GM23248 (cell line): ENCODE data around the gene GALNT1. TPM values are rescaled to one million over a fixed set of nuclear protein-coding genes. Genes with fewer than 3 reads are reported as not detected.

Source experiments
- DNase-seq: peaks from one replicate; pipeline ENCODE4 v3.0.0-alpha.2; 2015
- H2AFZ ChIP-seq: fragments of 200-600 bp; sonication (generic); 2 replicates; pipeline ENCODE4 v1.6.1; 2016; ENCODE audit warnings: antibody characterized with exemption
- H3F3A ChIP-seq: fragments of 200-600 bp; sonication (generic); 2 replicates; pipeline ENCODE4 v1.6.1; 2016; ENCODE audit warnings: mild to moderate bottlenecking, antibody characterized with exemption, mixed run types; ENCODE audit not compliant: insufficient read depth
- H3K27ac ChIP-seq: fragments of 200-600 bp; sonication (generic); 2 replicates; pipeline ENCODE4 v1.5.1; 2016; ENCODE audit warnings: mild to moderate bottlenecking
- H3K27me3 ChIP-seq: fragments of 200-600 bp; sonication (generic); replicated peaks from 2 replicates; pipeline ENCODE4 v1.6.1; 2016; ENCODE audit warnings: mild to moderate bottlenecking; ENCODE audit not compliant: insufficient read depth
- H3K36me3 ChIP-seq: fragments of 200-600 bp; sonication (generic); 2 replicates; pipeline ENCODE4 v1.6.1; 2016; ENCODE audit warnings: low read depth, mild to moderate bottlenecking
- H3K4me1 ChIP-seq: fragments of 200-600 bp; sonication (generic); 2 replicates; pipeline ENCODE4 v1.6.1; 2016; ENCODE audit warnings: mild to moderate bottlenecking; ENCODE audit not compliant: insufficient read depth
- H3K4me2 ChIP-seq: fragments of 200-600 bp; sonication (generic); one replicate; pipeline ENCODE4 v1.6.1; 2016; ENCODE audit warnings: mild to moderate bottlenecking; ENCODE audit not compliant: unreplicated experiment
- H3K4me3 ChIP-seq: fragments of 200-600 bp; sonication (generic); 2 replicates; pipeline ENCODE4 v1.5.1; 2016; ENCODE audit warnings: mild to moderate bottlenecking
- H3K79me2 ChIP-seq: fragments of 200-600 bp; sonication (generic); 2 replicates; pipeline ENCODE4 v1.6.1; 2016; ENCODE audit warnings: mild to moderate bottlenecking; ENCODE audit not compliant: insufficient read depth
- H3K9ac ChIP-seq: fragments of 200-600 bp; sonication (generic); 2 replicates; pipeline ENCODE4 v1.6.1; 2016; ENCODE audit warnings: mild to moderate bottlenecking
- H3K9me2 ChIP-seq: fragments of 200-600 bp; sonication (generic); 2 replicates; pipeline ENCODE4 v1.6.1; 2016; ENCODE audit warnings: mixed run types, mild to moderate bottlenecking, moderate library complexity; ENCODE audit not compliant: insufficient read depth
- H3K9me3 ChIP-seq: fragments of 200-600 bp; sonication (generic); one replicate; pipeline ENCODE4 v1.6.1; 2017; ENCODE audit warnings: low read depth
- H4K20me1 ChIP-seq: fragments of 200-600 bp; sonication (generic); 2 replicates; pipeline ENCODE4 v1.6.0; 2016; ENCODE audit not compliant: insufficient read depth
- EZH2 ChIP-seq: fragments of 200-600 bp; sonication (generic); IDR thresholded peaks from 2 replicates; pipeline ENCODE4 v1.6.1; 2018; ENCODE audit warnings: antibody characterized with exemption, mild to moderate bottlenecking; ENCODE audit not compliant: insufficient read depth, poor library complexity, severe bottlenecking
- EZH2phosphoT487 ChIP-seq: fragments of 200-600 bp; sonication (generic); IDR thresholded peaks from 2 replicates; pipeline ENCODE4 v1.6.1; 2018; ENCODE audit warnings: antibody characterized with exemption, moderate library complexity, mild to moderate bottlenecking, low read depth; ENCODE audit not compliant: insufficient read depth
- WGBS, 2 experiments: methylation state at CpG; one replicate each; pipeline ENCODE4 v1.1.6; 2015 to 2017; ENCODE audit warnings: low lambda C conversion rate in 2 of 2, low coverage in 1 of 2; ENCODE audit errors: missing lambda C conversion rate in 2 of 2; 5-methylcytosine and 5-hydroxymethylcytosine counted together
- in situ Hi-C: fragments of 300-500 bp; cut with MboI; formaldehyde crosslinking; loops from 2 replicates; pipeline ENCODE4 v1.15.0; 2020
- polyA plus RNA-seq: library from polyadenylated mRNA; unstranded; fragments of >200 nt; fragmentation: Nextera tagmentation; extraction: Ambion mirVana; gene quantifications from 2 replicates; pipeline ENCODE4 v1.2.1, GENCODE V29; 2016
- total RNA-seq: library from RNA; depleted of rRNA; stranded (reverse); fragments of >200 nt; shearing (Covaris generic); gene quantifications from 2 replicates; pipeline ENCODE4 v1.2.3, GENCODE V29; 2014

GALNT1 gene
- total and polyA plus RNA-seq, 2 experiments from 2014 or later: 10.1 to 68.0 TPM

DNA sequence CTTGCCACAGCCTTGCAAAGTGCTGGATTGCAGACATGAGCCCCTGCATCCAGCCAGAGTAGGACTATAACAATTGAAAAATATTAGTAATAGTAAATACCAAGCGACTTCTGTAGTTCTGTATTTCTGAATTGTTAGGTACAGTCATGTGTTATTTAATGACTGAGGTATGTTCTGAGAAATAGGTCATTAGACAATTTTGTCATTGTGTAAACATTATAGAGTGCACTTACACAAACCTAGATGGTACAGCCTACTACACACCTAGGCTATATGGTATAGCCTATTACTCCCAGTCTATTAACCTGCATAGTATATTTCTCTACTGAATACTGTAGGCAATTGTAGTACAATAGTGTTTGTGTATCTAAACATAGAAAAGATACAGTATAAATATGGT, 92.1 kb downstream of the GALNT1 start:
- no peak for TF ChIP-seq EZH2
- no peak for TF ChIP-seq EZH2phosphoT487
- 96 to 100% methylated on average over 1 of the region's 1 CpG for WGBS, 2 experiments
- no peak overlapping the region for H3K4me3 ChIP-seq
- no peaks in the 10 kb centered on the region for H3K79me2 ChIP-seq
- no peak overlapping the region for H3K4me2 ChIP-seq
- H2AFZ ChIP-seq: no peak overlapping the region
- no peak overlapping the region for H3K27ac ChIP-seq
- no peak for DNase-seq
- no peaks in the 10 kb centered on the region for H3K36me3 ChIP-seq
- H3K9ac ChIP-seq: no peak overlapping the region
- no peaks in the 10 kb centered on the region for H3K9me2 ChIP-seq
- H3F3A ChIP-seq: peaks cover 8% of the 10 kb centered on the region; the same call in 1 of the 2 replicates
- in situ Hi-C loops: no loop called here
- H3K4me1 ChIP-seq: no peaks in the 10 kb centered on the region
- H3K27me3 ChIP-seq: no peaks in the 10 kb centered on the region
- H4K20me1 ChIP-seq: no peaks in the 10 kb centered on the region
- H3K9me3 ChIP-seq: no peaks in the 10 kb centered on the region

DNA sequence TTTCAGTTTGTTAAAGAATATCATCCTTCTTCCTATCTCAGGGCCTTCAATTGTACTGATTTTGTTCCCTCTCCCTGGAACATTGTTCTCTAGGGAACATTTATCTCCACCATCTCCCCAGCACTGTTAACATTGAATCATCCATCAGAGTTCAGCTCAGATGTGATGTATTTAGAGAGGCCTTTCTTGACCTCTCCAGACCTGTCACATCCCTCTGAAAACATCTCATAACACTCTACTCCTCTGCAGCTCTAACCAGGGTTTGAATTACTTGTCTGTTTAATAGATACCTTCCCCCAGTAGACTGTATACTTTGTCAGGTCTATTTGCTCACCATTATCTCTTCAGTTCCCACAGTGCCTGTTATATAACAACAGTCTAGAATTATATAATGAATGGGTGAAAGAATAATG, 98.6 kb downstream of the GALNT1 start:
- Histone ChIP-seq H3F3A (0 out of 2 replicates have a peak, but pooled peaks cover 12% of the 10 kb centered on the region), H3K79me2 (no peaks in the 10 kb centered on the region), H3K9me3 (no peaks in the 10 kb centered on the region), H3K4me1 (peaks cover 14% of the 10 kb centered on the region; the same call in 1 of the 2 replicates), H2AFZ (no peak overlapping the region), H3K36me3 (no peaks in the 10 kb centered on the region; the same call in 1 of the 2 replicates), H3K27me3 (no peaks in the 10 kb centered on the region), H3K9me2 (no peaks in the 10 kb centered on the region), H4K20me1 (no peaks in the 10 kb centered on the region), H3K4me2 (no peak overlapping the region), H3K9ac (no peak overlapping the region), H3K27ac (no peak overlapping the region), H3K4me3 (no peak overlapping the region)
- in situ Hi-C loops: no loop called here
- no peak for DNase-seq
- TF ChIP-seq EZH2phosphoT487 (no peak), EZH2 (no peak)

GRCh38 chr18:35682281-35682867, 100.8 kb downstream of the GALNT1 start:
- Histone ChIP-seq H3K27me3 (no peaks in the 10 kb centered on the region), H2AFZ (no peak overlapping the region), H3K9me2 (no peaks in the 10 kb centered on the region), H3K4me2 (no peak overlapping the region), H3K9me3 (no peaks in the 10 kb centered on the region), H3K4me1 (peaks cover 14% of the 10 kb centered on the region; the same call in 1 of the 2 replicates), H3K79me2 (no peaks in the 10 kb centered on the region), H4K20me1 (no peaks in the 10 kb centered on the region), H3K9ac (no peak overlapping the region), H3K36me3 (peaks cover 5% of the 10 kb centered on the region; the same call in 1 of the 2 replicates), H3F3A (0 out of 2 replicates have a peak, but pooled peaks cover 12% of the 10 kb centered on the region), H3K4me3 (no peak overlapping the region), H3K27ac (no peak overlapping the region)
- 78 to 100% methylated on average over 1 of the region's 1 CpG for WGBS, 2 experiments
- in situ Hi-C loops: no loop called here
- no peak for TF ChIP-seq EZH2phosphoT487
- TF ChIP-seq EZH2: no peak
- DNase-seq: peak; percentile 19

DNA sequence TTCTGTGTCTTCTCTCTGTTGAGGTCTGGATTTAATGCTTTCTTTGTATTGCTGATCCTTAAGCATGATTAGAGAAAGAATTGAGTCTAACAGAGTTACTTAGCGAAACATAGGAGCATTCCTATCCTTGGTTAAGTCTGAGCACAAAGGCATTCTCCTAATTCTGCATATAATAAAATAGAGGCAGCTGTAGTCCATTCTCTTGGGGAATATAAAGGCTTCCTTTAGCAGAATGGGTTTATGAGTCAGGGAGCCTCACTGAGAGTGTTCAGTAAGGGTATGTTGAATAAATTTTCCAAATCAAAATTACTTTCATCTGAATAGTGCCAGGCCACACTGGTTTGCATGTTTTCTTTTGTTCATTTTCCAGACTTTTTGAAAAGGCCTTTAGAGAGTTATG, 101.5 kb downstream of the GALNT1 start:
- H3K9me3 ChIP-seq: no peaks in the 10 kb centered on the region
- 0 out of 2 replicates have a peak, but pooled peaks cover 12% of the 10 kb centered on the region for H3F3A ChIP-seq
- H3K79me2 ChIP-seq: no peaks in the 10 kb centered on the region
- no peaks in the 10 kb centered on the region for H3K27me3 ChIP-seq
- no peak overlapping the region for H3K4me2 ChIP-seq
- TF ChIP-seq EZH2phosphoT487 (no peak), EZH2 (no peak)
- no peaks in the 10 kb centered on the region for H4K20me1 ChIP-seq
- in situ Hi-C loops: no loop called here
- peak; percentile 17 for DNase-seq
- peaks cover 14% of the 10 kb centered on the region; the same call in 1 of the 2 replicates for H3K4me1 ChIP-seq
- 93 to 95% methylated on average over 1 of the region's 1 CpG for WGBS, 2 experiments
- H2AFZ ChIP-seq: no peak overlapping the region
- no peaks in the 10 kb centered on the region for H3K9me2 ChIP-seq
- peaks cover 5% of the 10 kb centered on the region; the same call in 1 of the 2 replicates for H3K36me3 ChIP-seq
- no peak overlapping the region for H3K27ac ChIP-seq
- H3K4me3 ChIP-seq: no peak overlapping the region
- no peak overlapping the region for H3K9ac ChIP-seq
